ENCODE results near the gene L3MBTL2.

Gene L3MBTL2

GRCh38 chr22:41234815-41235695 is 29.9 kb downstream of the L3MBTL2 start:
- Histone ChIP-seq H3K9me3 (ENCODE audit: severe bottlenecking) (no peaks in the 10 kb centered on the region), H3K27me3 (ENCODE audit: insufficient read depth, poor library complexity, severe bottlenecking) (no peaks in the 10 kb centered on the region), H3K36me3 (ENCODE audit: low read depth) (peaks cover 3% of the 10 kb centered on the region; the same call in 1 of the 2 replicates), H3K4me1 (ENCODE audit: insufficient read depth, poor library complexity, severe bottlenecking) (no peaks in the 10 kb centered on the region), H3K4me3 (ENCODE audit: severe bottlenecking) (no peak overlapping the region), H3K27ac (ENCODE audit: poor library complexity, severe bottlenecking) (no peak overlapping the region)
- ATAC-seq (ENCODE audit: low read depth) (no peak), DNase-seq (ENCODE audit: low spot score) (no peak)
- TF ChIP-seq CTCF (IDR thresholded peaks at IDR 0.05; ENCODE audit: poor library complexity, severe bottlenecking), result no peak

DNA sequence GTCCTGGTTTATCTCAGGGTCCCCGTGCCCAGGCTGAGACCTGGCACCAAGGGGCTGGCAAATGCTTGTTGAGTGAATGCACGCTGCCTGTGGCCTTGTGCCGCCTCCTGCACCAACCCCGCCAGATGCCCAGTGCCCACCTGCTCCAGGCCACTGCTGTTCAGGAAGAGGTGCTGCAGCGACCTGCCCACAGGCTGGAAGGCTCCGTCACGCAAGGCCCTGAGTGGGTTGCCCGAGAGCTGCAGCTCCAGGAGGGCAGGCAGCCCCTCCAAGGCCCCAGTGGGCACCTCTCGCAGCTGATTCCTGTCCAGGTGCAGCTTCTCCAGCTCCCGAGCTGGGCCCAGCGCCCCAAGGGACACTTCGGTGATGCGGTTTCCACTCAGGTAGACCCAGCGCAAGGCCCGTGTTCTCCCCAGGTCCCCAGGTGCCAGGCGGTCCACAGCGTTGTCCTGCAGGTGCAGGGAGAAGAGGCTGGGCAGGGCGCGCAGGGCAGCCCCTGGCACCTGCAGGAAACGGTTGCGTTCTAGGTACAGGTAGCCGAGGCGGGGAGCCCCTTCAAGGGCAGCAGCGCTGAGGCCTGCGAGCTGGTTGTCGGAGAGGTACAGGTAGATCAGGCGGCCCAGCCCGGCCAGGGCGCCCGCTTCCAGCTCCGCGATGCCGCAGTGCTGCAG is 32.1 kb downstream of the L3MBTL2 start:
- peak overlapping the region; percentile 28 for H3K4me3 ChIP-seq (ENCODE audit: severe bottlenecking)
- H3K27ac ChIP-seq (ENCODE audit: poor library complexity, severe bottlenecking), result no peak overlapping the region
- no peaks in the 10 kb centered on the region for H3K27me3 ChIP-seq (ENCODE audit: insufficient read depth, poor library complexity, severe bottlenecking)
- no peaks in the 10 kb centered on the region for H3K4me1 ChIP-seq (ENCODE audit: insufficient read depth, poor library complexity, severe bottlenecking)
- no peak; the same call in 2 of the 3 replicates for ATAC-seq (ENCODE audit: low read depth)
- no peaks in the 10 kb centered on the region for H3K9me3 ChIP-seq (ENCODE audit: severe bottlenecking)
- H3K36me3 ChIP-seq (ENCODE audit: low read depth), result no peaks in the 10 kb centered on the region
- DNase-seq (ENCODE audit: low spot score), result no peak
- no peak for TF ChIP-seq CTCF (IDR thresholded peaks at IDR 0.05; ENCODE audit: poor library complexity, severe bottlenecking)

- Histone ChIP-seq H3K27me3 (ENCODE audit: insufficient read depth, poor library complexity, severe bottlenecking) (no peaks in the 10 kb centered on the region), H3K36me3 (ENCODE audit: low read depth) (no peaks in the 10 kb centered on the region), H3K9me3 (ENCODE audit: severe bottlenecking) (no peaks in the 10 kb centered on the region), H3K4me3 (ENCODE audit: severe bottlenecking) (peak overlapping the region; percentile 28), H3K4me1 (ENCODE audit: insufficient read depth, poor library complexity, severe bottlenecking) (no peaks in the 10 kb centered on the region), H3K27ac (ENCODE audit: poor library complexity, severe bottlenecking) (no peak overlapping the region)
- DNase-seq (ENCODE audit: low spot score) (no peak), ATAC-seq (ENCODE audit: low read depth) (peak; percentile 59)
- TF ChIP-seq CTCF (IDR thresholded peaks at IDR 0.05; ENCODE audit: poor library complexity, severe bottlenecking), result peak; percentile 84
These were observed 32.8 kb downstream of the L3MBTL2 start for GRCh38 chr22:41237707-41238569.

- no peak for TF ChIP-seq CTCF (IDR thresholded peaks at IDR 0.05; ENCODE audit: poor library complexity, severe bottlenecking)
- Histone ChIP-seq H3K36me3 (ENCODE audit: low read depth) (no peaks in the 10 kb centered on the region), H3K27ac (ENCODE audit: poor library complexity, severe bottlenecking) (no peak overlapping the region), H3K4me1 (ENCODE audit: insufficient read depth, poor library complexity, severe bottlenecking) (no peaks in the 10 kb centered on the region), H3K4me3 (ENCODE audit: severe bottlenecking) (no peak overlapping the region), H3K27me3 (ENCODE audit: insufficient read depth, poor library complexity, severe bottlenecking) (no peaks in the 10 kb centered on the region), H3K9me3 (ENCODE audit: severe bottlenecking) (no peaks in the 10 kb centered on the region)
- no peak for DNase-seq (ENCODE audit: low spot score)
- ATAC-seq (ENCODE audit: low read depth), result no peak
These were observed 33.7 kb downstream of the L3MBTL2 start for GRCh38 chr22:41238570-41239442.
